OCI-LY1 (cell line): ENCODE results near the gene AJM1.

ENCODE experiments used
- H2AFZ ChIP-seq: fragments of 200-600 bp; sonication (generic), shearing (Covaris generic); 2 replicates; pipeline ENCODE4 v1.6.0; 2014; ENCODE audit warnings: antibody characterized with exemption, mild to moderate bottlenecking, low read length
- H3F3A ChIP-seq: fragments of 200-600 bp; sonication (generic), shearing (Covaris generic); 2 replicates; pipeline ENCODE4 v1.6.0; 2014; ENCODE audit warnings: mild to moderate bottlenecking, antibody characterized with exemption, low read length, moderate library complexity; ENCODE audit not compliant: insufficient read depth
- H3K27ac ChIP-seq: fragments of 200-600 bp; sonication (generic); 2 replicates; pipeline ENCODE4 v1.5.1; 2014; ENCODE audit warnings: low read length, mixed run types, mild to moderate bottlenecking, low read depth; ENCODE audit not compliant: poor library complexity, severe bottlenecking
- H3K27me3 ChIP-seq: fragments of 200-600 bp; sonication (generic); 2 replicates; pipeline ENCODE4 v1.6.0; 2014; ENCODE audit warnings: antibody characterized with exemption, mild to moderate bottlenecking, low read length, moderate library complexity; ENCODE audit not compliant: insufficient read depth
- H3K36me3 ChIP-seq: fragments of 200-600 bp; sonication (generic); 2 replicates; pipeline ENCODE4 v1.6.1; 2014; ENCODE audit warnings: mild to moderate bottlenecking, antibody characterized with exemption, low read length, moderate library complexity, mixed read lengths; ENCODE audit not compliant: insufficient read depth
- H3K4me1 ChIP-seq: fragments of 200-600 bp; sonication (generic); 2 replicates; pipeline ENCODE4 v1.5.1; 2014; ENCODE audit warnings: mild to moderate bottlenecking, low read length, moderate library complexity; ENCODE audit not compliant: insufficient read depth, severe bottlenecking
- H3K4me2 ChIP-seq: fragments of 200-600 bp; sonication (generic), shearing (Covaris generic); 2 replicates; pipeline ENCODE4 v1.6.1; 2014; ENCODE audit warnings: low read length
- H3K4me3 ChIP-seq: fragments of 200-600 bp; sonication (generic); 2 replicates; pipeline ENCODE4 v1.5.1; 2014; ENCODE audit warnings: low read length, low read depth, mild to moderate bottlenecking, mixed read lengths; ENCODE audit not compliant: poor library complexity, severe bottlenecking
- H3K79me2 ChIP-seq: fragments of 200-600 bp; shearing (Covaris generic); 2 replicates; pipeline ENCODE4 v1.6.1; 2016; ENCODE audit warnings: mixed run types, low read length, mixed read lengths; ENCODE audit not compliant: insufficient read depth
- H3K9ac ChIP-seq: fragments of 200-600 bp; sonication (generic), shearing (Covaris generic); 2 replicates; pipeline ENCODE4 v1.6.1; 2014; ENCODE audit warnings: mild to moderate bottlenecking, low read length, mixed read lengths
- H3K9me2 ChIP-seq: fragments of 200-600 bp; sonication (generic), shearing (Covaris generic); 2 replicates; pipeline ENCODE4 v1.6.1; 2014; ENCODE audit warnings: low read depth, mild to moderate bottlenecking, low read length, mixed read lengths
- H3K9me3 ChIP-seq: fragments of 200-600 bp; shearing (Covaris generic); 2 replicates; pipeline ENCODE4 v1.6.1; 2014; ENCODE audit warnings: low read length, mixed read lengths
- H4K20me1 ChIP-seq: fragments of 200-600 bp; sonication (generic), shearing (Covaris generic); 2 replicates; pipeline ENCODE4 v1.6.0; 2016; ENCODE audit warnings: mild to moderate bottlenecking, low read length; ENCODE audit not compliant: insufficient read depth
- CTCF ChIP-seq: fragments of 200-600 bp; sonication (generic), shearing (Covaris generic); IDR thresholded peaks from 2 replicates; pipeline ENCODE4 v1.5.1; 2017; ENCODE audit warnings: mild to moderate bottlenecking, antibody characterized with exemption, low read length, moderate library complexity, mixed read lengths
- EZH2 ChIP-seq: fragments of 200-600 bp; sonication (generic), shearing (Covaris generic); IDR thresholded peaks from 2 replicates; pipeline ENCODE4 v1.8.0; 2017; ENCODE audit warnings: borderline replicate concordance, mixed run types, mild to moderate bottlenecking, antibody characterized with exemption, low read length, moderate library complexity, mixed read lengths

Gene AJM1

GRCh38 chr9:136838314-136839228, 3.7 kb upstream of the AJM1 start:
- H3K4me1 ChIP-seq: peaks cover 23% of the 10 kb centered on the region
- H3K4me2 ChIP-seq: no peak overlapping the region
- H3K9me2 ChIP-seq: no peaks in the 10 kb centered on the region
- H3K36me3 ChIP-seq: peaks cover 41% of the 10 kb centered on the region
- H3K4me3 ChIP-seq: no peak overlapping the region
- no peak overlapping the region for H2AFZ ChIP-seq
- no peak overlapping the region for H3K27ac ChIP-seq
- no peaks in the 10 kb centered on the region for H3K9me3 ChIP-seq
- no peaks in the 10 kb centered on the region for H4K20me1 ChIP-seq
- no peak overlapping the region for H3K9ac ChIP-seq
- TF ChIP-seq CTCF: no peak
- no peak for TF ChIP-seq EZH2
- no peaks in the 10 kb centered on the region for H3F3A ChIP-seq
- no peaks in the 10 kb centered on the region for H3K79me2 ChIP-seq
- no peaks in the 10 kb centered on the region for H3K27me3 ChIP-seq

- H3K27ac ChIP-seq: no peak overlapping the region
- H4K20me1 ChIP-seq: no peaks in the 10 kb centered on the region
- no peaks in the 10 kb centered on the region for H3K27me3 ChIP-seq
- peaks cover 41% of the 10 kb centered on the region for H3K36me3 ChIP-seq
- TF ChIP-seq EZH2: no peak
- no peak for TF ChIP-seq CTCF
- H3K9me3 ChIP-seq: no peaks in the 10 kb centered on the region
- no peaks in the 10 kb centered on the region for H3F3A ChIP-seq
- H3K9ac ChIP-seq: no peak overlapping the region
- H3K9me2 ChIP-seq: no peaks in the 10 kb centered on the region
- H3K79me2 ChIP-seq: no peaks in the 10 kb centered on the region
- no peak overlapping the region for H3K4me2 ChIP-seq
- H3K4me3 ChIP-seq: no peak overlapping the region
- H3K4me1 ChIP-seq: peaks cover 28% of the 10 kb centered on the region
- H2AFZ ChIP-seq: no peak overlapping the region
These were observed 2.8 kb upstream of the AJM1 start for GRCh38 chr9:136839229-136840139.

- Histone ChIP-seq H3F3A (no peaks in the 10 kb centered on the region), H3K79me2 (no peaks in the 10 kb centered on the region), H3K9me3 (no peaks in the 10 kb centered on the region), H4K20me1 (no peaks in the 10 kb centered on the region), H3K27me3 (no peaks in the 10 kb centered on the region), H3K27ac (no peak overlapping the region), H2AFZ (no peak overlapping the region), H3K4me3 (no peak overlapping the region), H3K4me1 (peaks cover 28% of the 10 kb centered on the region), H3K9ac (no peak overlapping the region), H3K36me3 (peaks cover 39% of the 10 kb centered on the region), H3K4me2 (no peak overlapping the region), H3K9me2 (no peaks in the 10 kb centered on the region)
- TF ChIP-seq CTCF (no peak), EZH2 (no peak)
These were observed 2.0 kb upstream of the AJM1 start for GRCh38 chr9:136840140-136840876.
